Esophagus squamous epithelium (tissue), 5 donors: ENCODE measurements around the gene GMPPB. TPM values are rescaled to one million over a fixed set of nuclear protein-coding genes. Genes with fewer than 3 reads are reported as not detected.
A peak's percentile ranks its signal among the peaks of the same experiment; 100 is the strongest.

Experiments used
- DNase-seq: peaks from one replicate; lab custom pipeline; 2025; lab: John Stamatoyannopoulos, UW
- H3K27ac ChIP-seq, 4 donors: fragments of 200-600 bp; sonication (generic); one replicate each; pipeline ENCODE4 v1.5.1; 2016 to 2019; ENCODE audit warnings: mild to moderate bottlenecking in 1 of 4
- H3K27me3 ChIP-seq, 4 donors: fragments of 200-600 bp; sonication (generic); 1 replicate in 3 of 4; 2 replicates in 1 of 4; pipeline versions ENCODE4 v1.5.1 to v1.6.0; 2017 to 2021; ENCODE audit warnings: antibody characterized with exemption in 1 of 4
- H3K36me3 ChIP-seq, 3 donors: fragments of 200-600 bp; sonication (generic); one replicate each; pipeline ENCODE4 v1.5.1; 2016 to 2019
- H3K4me1 ChIP-seq, 3 donors: fragments of 200-600 bp; sonication (generic); one replicate each; pipeline ENCODE4 v1.5.1; 2017 to 2019
- H3K4me3 ChIP-seq, 4 donors: fragments of 200-600 bp; sonication (generic); 1 replicate in 3 of 4; 2 replicates in 1 of 4; pipeline ENCODE4 v1.5.1; 2016 to 2019; ENCODE audit warnings: mild to moderate bottlenecking in 2 of 4, moderate library complexity in 1 of 4
- H3K9me3 ChIP-seq, 3 donors: fragments of 200-600 bp; sonication (generic); one replicate each; pipeline ENCODE4 v1.5.1; 2016 to 2019
- POLR2A ChIP-seq, 4 donors: fragments of 450-650 bp; IDR thresholded peaks; one replicate each; pipeline ENCODE4 v1.6.1; 2017; ENCODE audit warnings: antibody characterized with exemption in 4 of 4, mild to moderate bottlenecking in 4 of 4, moderate library complexity in 3 of 4
- WGBS, 2 donors: methylation state at CpG; one replicate each; pipeline ENCODE4 v1.1.5; 2018; 5-methylcytosine and 5-hydroxymethylcytosine counted together
- intact Hi-C: fragments of 100-400 bp; cut with DNase I; formaldehyde crosslinking; loops from one replicate; pipeline ENCODE4 v1.15.0; 2022
- total RNA-seq, 4 donors: library from RNA; depleted of rRNA; stranded (reverse); fragments of >200 nt; gene quantifications; one replicate each; pipeline ENCODE4 v1.1.0, GENCODE V29; 2016
- TF ChIP-seq, protein P1 (sequence below), 6 experiments: fragments of 450-650 bp in 4 of 6; fragments of 200-600 bp in 2 of 6; sonication (generic) in 2 of 6; IDR thresholded peaks; one replicate each; pipeline ENCODE4 v1.5.1; 2016 to 2019; ENCODE audit warnings: antibody characterized with exemption in 6 of 6, mild to moderate bottlenecking in 4 of 6, moderate library complexity in 4 of 6
- donor health status: DM: yes; HTN: yes; CAD: no.

GMPPB gene
- total RNA-seq, 4 donors from 2014 or later = 17.7 to 49.7 (median 33.8) TPM

GRCh38 chr3:49725906-49726681 lies 2.3 kb upstream of the GMPPB start:
- Histone ChIP-seq H3K27me3 (no peaks in the 10 kb centered on the region), H3K4me3 (no peak overlapping the region), H3K27ac (peak overlapping the region in 1 of 4 donors; percentile 100), H3K36me3 (peaks cover 18 to 78% (median 19%) of the 10 kb centered on the region in 3 donors), H3K9me3 (no peaks in the 10 kb centered on the region), H3K4me1 (peaks cover 16 to 46% (median 18%) of the 10 kb centered on the region in 3 donors)
- WGBS, 2 donors = 83 to 84% methylated on average over 6 to 8 of the region's 11 CpGs
- no peak for DNase-seq
- TF ChIP-seq, protein P1, sequence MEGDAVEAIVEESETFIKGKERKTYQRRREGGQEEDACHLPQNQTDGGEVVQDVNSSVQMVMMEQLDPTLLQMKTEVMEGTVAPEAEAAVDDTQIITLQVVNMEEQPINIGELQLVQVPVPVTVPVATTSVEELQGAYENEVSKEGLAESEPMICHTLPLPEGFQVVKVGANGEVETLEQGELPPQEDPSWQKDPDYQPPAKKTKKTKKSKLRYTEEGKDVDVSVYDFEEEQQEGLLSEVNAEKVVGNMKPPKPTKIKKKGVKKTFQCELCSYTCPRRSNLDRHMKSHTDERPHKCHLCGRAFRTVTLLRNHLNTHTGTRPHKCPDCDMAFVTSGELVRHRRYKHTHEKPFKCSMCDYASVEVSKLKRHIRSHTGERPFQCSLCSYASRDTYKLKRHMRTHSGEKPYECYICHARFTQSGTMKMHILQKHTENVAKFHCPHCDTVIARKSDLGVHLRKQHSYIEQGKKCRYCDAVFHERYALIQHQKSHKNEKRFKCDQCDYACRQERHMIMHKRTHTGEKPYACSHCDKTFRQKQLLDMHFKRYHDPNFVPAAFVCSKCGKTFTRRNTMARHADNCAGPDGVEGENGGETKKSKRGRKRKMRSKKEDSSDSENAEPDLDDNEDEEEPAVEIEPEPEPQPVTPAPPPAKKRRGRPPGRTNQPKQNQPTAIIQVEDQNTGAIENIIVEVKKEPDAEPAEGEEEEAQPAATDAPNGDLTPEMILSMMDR (IDR thresholded peaks at IDR 0.05) = no peak
- no peak for TF ChIP-seq POLR2A (IDR thresholded peaks at IDR 0.05)
- intact Hi-C loops = no loop called here

GRCh38 chr3:49724586-49724985 lies 835 bp upstream of the GMPPB start:
- WGBS, 2 donors = 4 to 13% methylated on average over 5 to 6 of the region's 6 CpGs
- H3K36me3 ChIP-seq = peaks cover 11 to 72% (median 18%) of the 10 kb centered on the region in 3 donors
- TF ChIP-seq, protein P1 (IDR thresholded peaks at IDR 0.05) = no peak
- TF ChIP-seq POLR2A (IDR thresholded peaks at IDR 0.05) = no peak
- DNase-seq = no peak
- peak overlapping the region; percentile 57 to 100 (median 98) for H3K4me3 ChIP-seq
- H3K4me1 ChIP-seq = peaks cover 20 to 61% (median 21%) of the 10 kb centered on the region in 3 donors
- no peaks in the 10 kb centered on the region for H3K9me3 ChIP-seq
- intact Hi-C loops = no loop called here
- H3K27ac ChIP-seq = peak overlapping the region; percentile 87 to 100 (median 96)
- H3K27me3 ChIP-seq = no peaks in the 10 kb centered on the region

DNA sequence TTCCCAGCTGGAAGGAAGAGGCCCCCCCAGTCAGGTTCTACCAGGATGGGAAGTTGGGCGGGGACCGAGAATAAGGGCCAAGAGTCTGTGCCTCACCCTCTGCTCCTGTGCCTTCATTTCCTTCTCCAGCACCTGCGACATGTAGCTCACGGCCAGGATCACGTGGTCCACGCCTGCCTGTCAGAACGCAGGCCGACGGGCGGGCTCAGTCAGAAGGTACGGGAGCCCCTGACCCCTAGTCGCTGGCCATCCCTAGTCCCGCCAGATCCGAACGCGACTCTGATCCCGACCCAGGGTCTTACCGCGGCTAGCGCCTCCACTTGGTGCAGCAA lies 489 bp downstream of the GMPPB start:
- peaks cover 11 to 59% (median 18%) of the 10 kb centered on the region in 3 donors for H3K36me3 ChIP-seq
- H3K4me1 ChIP-seq = peaks cover 31 to 74% (median 33%) of the 10 kb centered on the region in 3 donors
- TF ChIP-seq, protein P1 (IDR thresholded peaks at IDR 0.05) = peak in 1 of 6 experiments; percentile 2
- no peak for TF ChIP-seq POLR2A (IDR thresholded peaks at IDR 0.05)
- no peaks in the 10 kb centered on the region for H3K9me3 ChIP-seq
- WGBS, 2 donors = 0% methylated on average over 3 to 8 of the region's 20 CpGs
- H3K27ac ChIP-seq = peak overlapping the region; percentile 87 to 100 (median 99)
- H3K27me3 ChIP-seq = no peaks in the 10 kb centered on the region
- peak overlapping the region; percentile 57 to 100 (median 98) for H3K4me3 ChIP-seq
- intact Hi-C loops = no loop called here
- no peak for DNase-seq

DNA sequence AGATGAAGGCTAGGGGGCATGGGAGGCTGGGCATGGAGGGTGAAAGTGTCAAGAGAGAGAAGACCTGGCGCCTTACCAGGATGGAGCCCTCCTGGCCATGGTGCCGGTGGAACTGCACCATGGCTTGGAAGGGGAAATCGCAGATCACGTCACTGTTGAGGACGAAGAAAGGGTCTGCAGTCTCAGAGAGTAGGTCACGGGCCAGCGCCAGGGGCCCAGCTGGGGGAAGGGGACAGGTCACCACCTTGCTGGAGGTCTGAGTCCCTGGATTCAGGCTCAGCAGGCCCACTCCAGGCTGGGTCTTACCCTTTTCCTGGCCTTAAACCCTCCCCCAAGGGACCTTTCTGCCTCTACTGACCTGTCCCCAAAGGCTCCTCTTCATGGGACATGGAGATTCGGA lies 855 bp downstream of the GMPPB start:
- H3K36me3 ChIP-seq = peaks cover 11 to 56% (median 16%) of the 10 kb centered on the region in 3 donors
- H3K9me3 ChIP-seq = no peaks in the 10 kb centered on the region
- H3K27me3 ChIP-seq = no peaks in the 10 kb centered on the region
- peak overlapping the region; percentile 57 to 100 (median 98) for H3K4me3 ChIP-seq
- TF ChIP-seq, protein P1 (IDR thresholded peaks at IDR 0.05) = no peak
- TF ChIP-seq POLR2A (IDR thresholded peaks at IDR 0.05) = no peak
- H3K27ac ChIP-seq = peak overlapping the region; percentile 87 to 100 (median 99)
- H3K4me1 ChIP-seq = peaks cover 33 to 78% (median 34%) of the 10 kb centered on the region in 3 donors
- WGBS, 2 donors = 59 to 67% methylated on average over 4 to 7 of the region's 8 CpGs
- intact Hi-C loops = no loop called here
- DNase-seq = no peak
